Pancreas (tissue), 10 donors: ENCODE measurements around the gene R3HDML. TPM values are rescaled to one million over a fixed set of nuclear protein-coding genes. Genes with fewer than 3 reads are reported as not detected.
"Not testable (repeated sequence)": the region's sequence is repeated elsewhere in the genome, so short reads cannot be mapped to it uniquely, and the experiment has no call there.

Source experiments
- ATAC-seq, 4 donors: fragments of 200-7000 bp; cut with Tn5 transposase; one replicate each; pipeline versions ENCODE4 v1.8.0 to v1.9.1; 2020; ENCODE audit warnings: mild to moderate bottlenecking in 4 of 4, moderate library complexity in 4 of 4
- DNase-seq, 6 donors: peaks; one replicate each; pipeline ENCODE4 v3.0.0-alpha.2; 2020
- FAIRE-seq: peaks from 2 replicates; lab custom pipeline; 2012; peaks lifted over from hg19 to GRCh38; lab: Jason Lieb, UNC
- H3K27ac ChIP-seq, 4 donors: fragments of 200-600 bp; sonication (generic); 1 replicate in 3 of 4; 2 replicates in 1 of 4; pipeline versions ENCODE4 v1.5.0 to v1.8.0; 2020
- H3K27me3 ChIP-seq, 4 donors: fragments of 200-600 bp; one replicate each; pipeline ENCODE4 v1.8.0; 2021
- H3K36me3 ChIP-seq, 3 donors: fragments of 200-600 bp; sonication (generic) in 1 of 3; one replicate each; pipeline versions ENCODE4 v1.5.0 to v1.8.0; 2020 to 2021
- H3K4me1 ChIP-seq, 3 donors: fragments of 200-600 bp; one replicate each; pipeline ENCODE4 v1.8.0; 2021
- H3K4me3 ChIP-seq, 4 donors: fragments of 200-600 bp; sonication (generic) in 2 of 4; one replicate each; pipeline versions ENCODE4 v1.5.0 to v1.8.0; 2020 to 2021
- H3K9me3 ChIP-seq, 4 donors: fragments of 200-600 bp; one replicate each; pipeline ENCODE4 v1.8.0; 2021
- CTCF ChIP-seq, 4 donors: fragments of 200-600 bp; sonication (generic) in 3 of 4; IDR thresholded peaks; one replicate each; pipeline versions ENCODE4 v1.5.0 to v1.8.0; 2021; ENCODE audit warnings: antibody characterized with exemption in 4 of 4
- WGBS, 2 donors: extraction: QIAGEN DNeasy Blood & Tissue Kit; methylation state at CpG; one replicate each; pipeline ENCODE4 v1.1.7; 2013; 5-methylcytosine and 5-hydroxymethylcytosine counted together
- intact Hi-C, 3 donors: fragments of 100-400 bp; cut with DNase I; formaldehyde crosslinking; loops; one replicate each; pipeline versions ENCODE4 v1.11.1 to v1.14.2; 2022
- polyA plus RNA-seq, 2 donors: library from polyadenylated mRNA; stranded (reverse); fragments of 200-250 nt; gene quantifications; one replicate each; pipeline ENCODE4 v1.2.3, GENCODE V29; 2013
- total RNA-seq, 6 donors: library from RNA; stranded (reverse); fragmentation: NEBNext Ultra II Directional in 4 of 6; extraction: Animal tissue kit (Norgen Biotek cat#: 25700) in 4 of 6; gene quantifications; one replicate each; pipeline versions ENCODE4 v1.2.1 to v1.2.4, GENCODE V29; 2021 to 2023
- donor health status: healthy with polysubstance abuse.
- donor health status: DM: no; HTN: no; CAD: no; lungs with moderate emphysema.
- donor health status: DM: no; HTN: no; CAD: no.
- donor health status: control.
- donor health status: control.
- donor health status: Bipolar disorder and iron deficiency.
- donor health status: DM: yes; HTN: yes; CAD: no.
- donor health status: DM: no; HTN: no; CAD: no.
- donor health status: DM: no; HTN: no; CAD: no.
- donor health status: DM: yes; HTN: yes; CAD: no.

Gene R3HDML
- total and polyA plus RNA-seq, 8 donors, result not detected

- no peaks in the 10 kb centered on the region for H3K9me3 ChIP-seq
- H3K4me3 ChIP-seq, result peak overlapping the region in 3 of 4 donors; percentile 7 to 40 (median 33)
- no peak for TF ChIP-seq CTCF (IDR thresholded peaks at IDR 0.05)
- intact Hi-C loops, result no loop called here
- no peak overlapping the region for H3K27ac ChIP-seq
- no peaks in the 10 kb centered on the region for H3K27me3 ChIP-seq
- no peaks in the 10 kb centered on the region for H3K36me3 ChIP-seq
- no peak for FAIRE-seq
- peak; percentile 50 to 71 (median 65) for ATAC-seq
- WGBS, 2 donors, result 16 to 17% methylated on average over 46 to 50 of the region's 50 CpGs
- H3K4me1 ChIP-seq, result no peaks in the 10 kb centered on the region
- DNase-seq, result peak in 4 of 6 donors; percentile 19 to 67 (median 44)
Measured at GRCh38 chr20:44326391-44327159, 10.3 kb upstream of the R3HDML start.

GRCh38 chr20:44327748-44328147, 9.1 kb upstream of the R3HDML start:
- DNase-seq, H3K27me3 ChIP-seq, H3K4me3 ChIP-seq, FAIRE-seq, intact Hi-C loops, H3K27ac ChIP-seq, H3K9me3 ChIP-seq, ATAC-seq, H3K36me3 ChIP-seq, H3K4me1 ChIP-seq: not testable (repeated sequence)
- WGBS, 2 donors, result 91 to 94% methylated on average over 7 of the region's 7 CpGs

- DNase-seq (no peak), FAIRE-seq (no peak), ATAC-seq (no peak)
- Histone ChIP-seq H3K27ac (no peak overlapping the region), H3K27me3 (no peaks in the 10 kb centered on the region), H3K36me3 (no peaks in the 10 kb centered on the region), H3K9me3 (no peaks in the 10 kb centered on the region), H3K4me1 (no peaks in the 10 kb centered on the region), H3K4me3 (no peak overlapping the region)
- no peak for TF ChIP-seq CTCF (IDR thresholded peaks at IDR 0.05)
- 73 to 88% methylated on average over 4 of the region's 4 CpGs for WGBS, 2 donors
- intact Hi-C loops, result no loop called here
Measured at GRCh38 chr20:44328428-44328827, 8.4 kb upstream of the R3HDML start.

GRCh38 chr20:44331201-44331600, 5.6 kb upstream of the R3HDML start:
- TF ChIP-seq CTCF (IDR thresholded peaks at IDR 0.05), result no peak
- FAIRE-seq (no peak), DNase-seq (no peak), ATAC-seq (no peak)
- H3K36me3 ChIP-seq, result no peaks in the 10 kb centered on the region
- H3K9me3 ChIP-seq, result no peaks in the 10 kb centered on the region
- intact Hi-C loops, result no loop called here
- no peak overlapping the region for H3K4me3 ChIP-seq
- WGBS, 2 donors, result 89 to 93% methylated on average over 2 of the region's 2 CpGs
- no peak overlapping the region for H3K27ac ChIP-seq
- H3K4me1 ChIP-seq, result peaks cover 0 to 3% (median 0%) of the 10 kb centered on the region in 3 donors
- no peaks in the 10 kb centered on the region for H3K27me3 ChIP-seq

GRCh38 chr20:44334306-44334705, 2.5 kb upstream of the R3HDML start:
- peak; percentile 35 to 88 (median 65) for ATAC-seq
- intact Hi-C loops, result no loop called here
- no peak for TF ChIP-seq CTCF (IDR thresholded peaks at IDR 0.05)
- Histone ChIP-seq H3K4me3 (no peak overlapping the region), H3K27me3 (no peaks in the 10 kb centered on the region), H3K36me3 (no peaks in the 10 kb centered on the region), H3K9me3 (no peaks in the 10 kb centered on the region), H3K4me1 (peaks cover 0 to 3% (median 0%) of the 10 kb centered on the region in 3 donors), H3K27ac (no peak overlapping the region)
- 26 to 32% methylated on average over 8 of the region's 8 CpGs for WGBS, 2 donors
- DNase-seq, result peak in 3 of 6 donors; percentile 58 to 68 (median 60)
- no peak for FAIRE-seq
